Neutrophil (primary cell): Measurements from ENCODE around the gene TJP2.

ENCODE experiments used
- H3K27ac ChIP-seq: fragments of 200-600 bp; sonication (generic); 2 replicates; pipeline ENCODE4 v1.5.1; 2016; ENCODE audit warnings: mild to moderate bottlenecking, moderate library complexity
- H3K27me3 ChIP-seq: fragments of 200-600 bp; sonication (generic); 2 replicates; pipeline ENCODE4 v1.6.0; 2016; ENCODE audit warnings: mild to moderate bottlenecking
- H3K36me3 ChIP-seq: fragments of 200-600 bp; sonication (generic); 2 replicates; pipeline ENCODE4 v1.5.1; 2017
- H3K4me1 ChIP-seq, 2 experiments: fragments of 200-600 bp in 1 of 2; sonication (generic) in 1 of 2; 1 replicate in 1 of 2; 2 replicates in 1 of 2; pipeline versions ENCODE4 v1.5.1 to v1.6.1; 2013 to 2016; ENCODE audit warnings: low read depth in 1 of 2, low read length in 1 of 2, mild to moderate bottlenecking in 1 of 2, moderate library complexity in 1 of 2; ENCODE audit not compliant: control insufficient read depth in 1 of 2, insufficient read depth in 1 of 2
- H3K4me3 ChIP-seq, 2 experiments: fragments of 200-600 bp in 1 of 2; sonication (generic) in 1 of 2; 1 replicate in 1 of 2; 2 replicates in 1 of 2; pipeline ENCODE4 v1.5.1; 2013 to 2016; ENCODE audit warnings: low read depth in 1 of 2, low read length in 1 of 2, mild to moderate bottlenecking in 1 of 2, moderate library complexity in 1 of 2
- H3K9me3 ChIP-seq: fragments of 200-600 bp; sonication (generic); 2 replicates; pipeline ENCODE4 v1.5.1; 2016
- TF ChIP-seq, protein P1 (sequence below): fragments of 200-600 bp; sonication (generic); IDR thresholded peaks from 2 replicates; pipeline ENCODE4 v1.5.1; 2016; ENCODE audit warnings: antibody characterized with exemption

The TJP2 gene

DNA sequence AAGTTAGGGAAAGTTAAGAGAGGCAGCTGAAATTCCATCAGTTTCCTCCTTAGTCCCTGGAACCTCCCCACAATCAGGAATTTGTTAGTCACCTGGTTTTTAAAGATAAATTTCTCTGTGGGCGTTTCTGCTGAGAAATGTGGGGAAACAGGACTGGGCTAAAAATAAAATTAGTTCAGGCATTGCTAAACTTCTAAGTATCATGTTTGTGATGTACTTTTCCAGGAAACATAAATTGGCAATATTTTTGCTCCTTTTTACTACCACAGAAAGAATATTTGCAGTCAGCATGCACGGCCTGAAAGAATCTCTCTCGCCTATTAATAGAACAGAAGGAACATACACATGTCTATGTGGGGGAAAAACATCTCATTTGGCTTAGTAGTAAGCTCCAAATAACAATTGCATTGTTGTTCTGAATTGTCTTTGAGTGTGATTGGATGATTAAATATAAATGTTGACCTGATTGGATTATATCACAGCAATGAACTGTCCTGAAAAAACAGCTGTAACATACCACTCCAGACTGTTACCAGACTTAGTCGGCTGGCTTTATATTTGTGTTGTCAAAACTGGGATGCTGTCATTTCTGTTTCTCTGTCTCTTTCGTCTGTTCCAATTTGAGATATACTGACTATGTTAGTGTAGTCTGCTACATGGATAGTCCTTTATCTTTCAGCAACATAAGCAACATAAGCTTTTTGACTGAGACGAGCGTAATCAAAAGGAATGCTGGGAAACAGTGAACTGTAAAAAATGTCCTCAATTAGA lies 12.9 kb downstream of the TJP2 start:
- Histone ChIP-seq H3K4me3 (no peak overlapping the region), H3K27ac (no peak overlapping the region), H3K9me3 (no peaks in the 10 kb centered on the region), H3K36me3 (no peaks in the 10 kb centered on the region), H3K4me1 (peaks cover 5 to 6% of the 10 kb centered on the region in 2 experiments), H3K27me3 (no peaks in the 10 kb centered on the region)
- TF ChIP-seq, protein P1, sequence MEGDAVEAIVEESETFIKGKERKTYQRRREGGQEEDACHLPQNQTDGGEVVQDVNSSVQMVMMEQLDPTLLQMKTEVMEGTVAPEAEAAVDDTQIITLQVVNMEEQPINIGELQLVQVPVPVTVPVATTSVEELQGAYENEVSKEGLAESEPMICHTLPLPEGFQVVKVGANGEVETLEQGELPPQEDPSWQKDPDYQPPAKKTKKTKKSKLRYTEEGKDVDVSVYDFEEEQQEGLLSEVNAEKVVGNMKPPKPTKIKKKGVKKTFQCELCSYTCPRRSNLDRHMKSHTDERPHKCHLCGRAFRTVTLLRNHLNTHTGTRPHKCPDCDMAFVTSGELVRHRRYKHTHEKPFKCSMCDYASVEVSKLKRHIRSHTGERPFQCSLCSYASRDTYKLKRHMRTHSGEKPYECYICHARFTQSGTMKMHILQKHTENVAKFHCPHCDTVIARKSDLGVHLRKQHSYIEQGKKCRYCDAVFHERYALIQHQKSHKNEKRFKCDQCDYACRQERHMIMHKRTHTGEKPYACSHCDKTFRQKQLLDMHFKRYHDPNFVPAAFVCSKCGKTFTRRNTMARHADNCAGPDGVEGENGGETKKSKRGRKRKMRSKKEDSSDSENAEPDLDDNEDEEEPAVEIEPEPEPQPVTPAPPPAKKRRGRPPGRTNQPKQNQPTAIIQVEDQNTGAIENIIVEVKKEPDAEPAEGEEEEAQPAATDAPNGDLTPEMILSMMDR: no peak

DNA sequence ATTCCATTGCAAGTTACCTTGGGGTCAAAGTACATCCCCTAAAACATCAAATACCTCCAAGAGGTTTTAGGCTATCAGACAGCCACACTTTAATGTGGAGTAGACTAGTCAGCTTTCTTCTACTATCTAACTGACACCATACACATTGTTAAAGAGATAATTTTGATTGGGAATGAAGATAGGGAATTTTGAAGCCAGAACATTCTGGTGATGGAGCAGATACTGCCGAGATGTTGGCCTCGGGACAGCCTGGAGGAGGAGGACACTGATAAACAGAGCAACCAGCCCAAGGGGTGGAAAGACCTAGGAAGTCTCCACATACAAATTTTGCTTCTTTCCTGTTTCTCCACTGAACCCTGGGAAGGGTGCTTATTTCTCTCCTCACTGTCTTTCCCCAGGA lies 14.9 kb downstream of the TJP2 start:
- Histone ChIP-seq H3K27me3 (no peaks in the 10 kb centered on the region), H3K4me1 (no peaks in the 10 kb centered on the region), H3K9me3 (no peaks in the 10 kb centered on the region), H3K36me3 (no peaks in the 10 kb centered on the region), H3K27ac (no peak overlapping the region), H3K4me3 (no peak overlapping the region)
- TF ChIP-seq, protein P1: no peak

DNA sequence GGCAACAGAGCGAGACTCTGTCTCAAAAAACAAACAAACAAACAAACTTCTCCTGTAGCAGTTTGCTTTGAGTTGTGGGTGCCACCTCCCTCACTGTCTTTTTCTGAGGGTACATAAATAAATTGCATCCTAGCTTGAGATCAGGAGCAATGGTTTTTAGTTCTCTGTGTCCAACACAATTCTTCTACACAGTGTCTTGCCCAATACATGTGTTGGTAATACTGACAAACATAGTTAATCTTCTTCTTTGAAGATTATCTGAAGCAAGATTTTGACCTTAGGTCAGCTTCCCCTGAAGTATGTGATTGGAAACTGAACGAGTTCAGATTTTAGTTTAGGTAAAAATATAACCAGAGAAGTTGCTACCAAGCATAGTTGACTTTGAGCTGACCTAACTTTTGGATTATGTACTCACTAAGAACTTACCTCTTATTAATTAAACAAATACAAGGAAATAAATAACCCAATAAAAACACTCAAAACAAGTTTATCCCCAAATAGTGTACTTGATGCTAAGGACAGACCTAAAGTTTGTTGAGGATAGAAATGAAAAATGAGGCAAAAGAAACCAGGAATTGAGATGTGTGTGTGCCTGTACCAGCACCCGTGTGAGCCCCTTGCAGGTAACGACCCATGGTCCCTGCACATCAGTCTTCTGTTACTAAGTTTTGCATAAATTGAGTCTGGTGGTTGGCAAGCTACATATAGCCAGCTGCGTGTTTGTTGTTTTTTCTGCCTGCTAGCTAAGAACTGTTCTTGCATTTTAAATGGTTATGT lies 16.2 kb downstream of the TJP2 start:
- TF ChIP-seq, protein P1: no peak
- H3K27me3 ChIP-seq: no peaks in the 10 kb centered on the region

DNA sequence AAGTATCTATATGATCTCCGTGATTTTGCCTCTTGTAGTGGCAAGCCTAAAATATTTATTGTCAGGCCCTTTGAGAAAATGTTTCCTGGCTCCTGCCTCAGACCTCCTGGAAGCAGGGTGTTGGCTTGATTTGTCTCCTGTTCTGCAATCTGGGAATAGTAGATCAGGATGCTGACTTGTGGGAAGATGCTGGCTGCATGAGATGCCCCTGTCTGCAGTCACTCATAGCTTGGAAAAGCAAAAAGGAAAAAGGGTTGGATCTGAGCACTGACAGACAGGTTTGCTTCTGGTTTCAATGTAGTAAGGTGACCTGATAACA lies 16.7 kb downstream of the TJP2 start:
- Histone ChIP-seq H3K4me3 (no peak overlapping the region), H3K27ac (no peak overlapping the region), H3K9me3 (no peaks in the 10 kb centered on the region), H3K27me3 (no peaks in the 10 kb centered on the region), H3K36me3 (no peaks in the 10 kb centered on the region), H3K4me1 (no peaks in the 10 kb centered on the region)
- TF ChIP-seq, protein P1: no peak

More for the DNA sequence above, 16.2 kb downstream of the TJP2 start:
- no peaks in the 10 kb centered on the region for H3K36me3 ChIP-seq
- no peak overlapping the region for H3K4me3 ChIP-seq
- no peaks in the 10 kb centered on the region for H3K4me1 ChIP-seq
- H3K27ac ChIP-seq: no peak overlapping the region
- no peaks in the 10 kb centered on the region for H3K9me3 ChIP-seq

DNA sequence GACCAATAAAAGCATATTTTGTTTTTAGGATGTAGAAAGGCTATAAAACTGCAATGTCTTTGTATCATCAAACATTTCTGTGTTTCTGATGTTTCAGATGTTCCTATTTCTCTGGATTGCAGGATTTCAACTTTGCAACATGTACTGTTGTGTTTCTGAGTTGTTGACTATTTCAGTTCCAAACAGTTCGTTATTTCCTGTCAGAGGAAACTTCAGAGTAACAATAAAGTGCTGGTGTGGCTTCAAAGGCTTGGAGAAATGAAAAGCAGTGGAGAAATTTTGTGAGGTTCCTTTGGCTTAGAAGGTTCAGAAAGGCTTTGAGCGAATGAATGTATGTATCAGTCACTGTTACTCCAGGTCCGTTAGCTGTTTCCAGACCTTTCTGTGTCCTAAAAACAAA lies 17.2 kb downstream of the TJP2 start:
- Histone ChIP-seq H3K27ac (no peak overlapping the region), H3K4me1 (no peaks in the 10 kb centered on the region), H3K36me3 (no peaks in the 10 kb centered on the region), H3K27me3 (no peaks in the 10 kb centered on the region), H3K9me3 (no peaks in the 10 kb centered on the region), H3K4me3 (no peak overlapping the region)
- TF ChIP-seq, protein P1: no peak
